ENCODE data around the gene SLC35E3.

The SLC35E3 gene

GRCh38 chr12:68761901-68762630 lies 16.1 kb downstream of the SLC35E3 start:
- H3K27ac ChIP-seq (ENCODE audit: low read length) = no peak overlapping the region
- H3K4me1 ChIP-seq (ENCODE audit: low read length) = no peaks in the 10 kb centered on the region
- no peak overlapping the region for H3K4me3 ChIP-seq (ENCODE audit: low read length)
- H3F3A ChIP-seq (ENCODE audit: insufficient read depth, low read length) = no peaks in the 10 kb centered on the region
- DNase-seq = no peak
- H3K4me2 ChIP-seq (ENCODE audit: low read depth, low read length) = no peak overlapping the region
- H2AFZ ChIP-seq (ENCODE audit: low read length) = no peak overlapping the region
- no peaks in the 10 kb centered on the region for H3K27me3 ChIP-seq (replicated peaks; ENCODE audit: insufficient read depth, low read length)
- no peaks in the 10 kb centered on the region for H4K20me1 ChIP-seq (ENCODE audit: insufficient read depth, low read length)
- H3K9me2 ChIP-seq (replicated peaks; ENCODE audit: insufficient read depth, low read length) = no peaks in the 10 kb centered on the region
- H3K9me3 ChIP-seq (replicated peaks; ENCODE audit: insufficient read depth, low read length) = no peaks in the 10 kb centered on the region
- no peak overlapping the region for H3K9ac ChIP-seq (ENCODE audit: low read length)
- H3K36me3 ChIP-seq (replicated peaks; ENCODE audit: insufficient read depth, low read length) = no peaks in the 10 kb centered on the region
- TF ChIP-seq EZH2 (optimal IDR thresholded peaks at IDR 0.05; ENCODE audit: low read depth, low read length) (no peak), CTCF (IDR thresholded peaks at IDR 0.05; ENCODE audit: low read length) (no peak), EZH2phosphoT487 (IDR thresholded peaks at IDR 0.05; ENCODE audit: low read length) (no peak)
- no peaks in the 10 kb centered on the region for H3K79me2 ChIP-seq (ENCODE audit: low read length)

- H3K9me3 ChIP-seq (replicated peaks; ENCODE audit: insufficient read depth, low read length) = no peaks in the 10 kb centered on the region
- no peaks in the 10 kb centered on the region for H3K4me1 ChIP-seq (ENCODE audit: low read length)
- H3K27me3 ChIP-seq (replicated peaks; ENCODE audit: insufficient read depth, low read length) = no peaks in the 10 kb centered on the region
- no peak overlapping the region for H3K27ac ChIP-seq (ENCODE audit: low read length)
- H3K4me3 ChIP-seq (ENCODE audit: low read length) = no peak overlapping the region
- H3K79me2 ChIP-seq (ENCODE audit: low read length) = no peaks in the 10 kb centered on the region
- no peak for TF ChIP-seq CTCF (IDR thresholded peaks at IDR 0.05; ENCODE audit: low read length)
- TF ChIP-seq EZH2phosphoT487 (IDR thresholded peaks at IDR 0.05; ENCODE audit: low read length) = no peak
- TF ChIP-seq EZH2 (optimal IDR thresholded peaks at IDR 0.05; ENCODE audit: low read depth, low read length) = no peak
- no peak overlapping the region for H3K9ac ChIP-seq (ENCODE audit: low read length)
- H2AFZ ChIP-seq (ENCODE audit: low read length) = no peak overlapping the region
- DNase-seq = no peak
- no peaks in the 10 kb centered on the region for H3K9me2 ChIP-seq (replicated peaks; ENCODE audit: insufficient read depth, low read length)
- H3K36me3 ChIP-seq (replicated peaks; ENCODE audit: insufficient read depth, low read length) = no peaks in the 10 kb centered on the region
- H3K4me2 ChIP-seq (ENCODE audit: low read depth, low read length) = no peak overlapping the region
- H3F3A ChIP-seq (ENCODE audit: insufficient read depth, low read length) = no peaks in the 10 kb centered on the region
- no peaks in the 10 kb centered on the region for H4K20me1 ChIP-seq (ENCODE audit: insufficient read depth, low read length)
Observed at GRCh38 chr12:68762691-68763090, 16.7 kb downstream of the SLC35E3 start.

DNA sequence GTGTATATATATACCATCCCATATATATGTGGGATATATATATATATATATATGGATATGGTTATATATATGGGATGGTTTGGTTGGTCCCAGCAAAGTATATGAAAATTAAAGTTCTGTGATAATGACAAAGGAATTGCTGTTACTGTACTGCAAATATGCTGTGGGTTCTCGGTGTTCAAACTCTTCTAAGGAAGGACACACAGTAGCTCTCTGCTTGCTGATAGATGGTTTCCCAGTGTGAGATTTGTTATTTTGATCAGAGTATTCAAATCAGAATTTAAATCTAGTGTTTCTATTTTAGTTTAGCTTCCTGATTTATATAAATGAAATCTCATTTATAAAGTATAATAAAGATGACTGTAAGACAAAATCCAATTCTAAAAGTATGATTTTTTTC lies 19.7 kb downstream of the SLC35E3 start:
- no peaks in the 10 kb centered on the region for H4K20me1 ChIP-seq (ENCODE audit: insufficient read depth, low read length)
- H3K9me2 ChIP-seq (replicated peaks; ENCODE audit: insufficient read depth, low read length) = no peaks in the 10 kb centered on the region
- H3K4me2 ChIP-seq (ENCODE audit: low read depth, low read length) = no peak overlapping the region
- no peaks in the 10 kb centered on the region for H3F3A ChIP-seq (ENCODE audit: insufficient read depth, low read length)
- no peak overlapping the region for H3K27ac ChIP-seq (ENCODE audit: low read length)
- H3K79me2 ChIP-seq (ENCODE audit: low read length) = no peaks in the 10 kb centered on the region
- no peak overlapping the region for H2AFZ ChIP-seq (ENCODE audit: low read length)
- no peaks in the 10 kb centered on the region for H3K27me3 ChIP-seq (replicated peaks; ENCODE audit: insufficient read depth, low read length)
- no peak overlapping the region for H3K9ac ChIP-seq (ENCODE audit: low read length)
- no peaks in the 10 kb centered on the region for H3K36me3 ChIP-seq (replicated peaks; ENCODE audit: insufficient read depth, low read length)
- no peak for DNase-seq
- H3K9me3 ChIP-seq (replicated peaks; ENCODE audit: insufficient read depth, low read length) = no peaks in the 10 kb centered on the region
- no peaks in the 10 kb centered on the region for H3K4me1 ChIP-seq (ENCODE audit: low read length)
- TF ChIP-seq CTCF (IDR thresholded peaks at IDR 0.05; ENCODE audit: low read length) (no peak), EZH2 (optimal IDR thresholded peaks at IDR 0.05; ENCODE audit: low read depth, low read length) (no peak)
- no peak overlapping the region for H3K4me3 ChIP-seq (ENCODE audit: low read length)

Data from MM.1S (cell line).